GM23248 (cell line): Measurements from ENCODE around the gene PPP4C.

ENCODE experiments used
- EZH2 ChIP-seq: fragments of 200-600 bp; sonication (generic); IDR thresholded peaks from 2 replicates; pipeline ENCODE4 v1.6.1; 2018; ENCODE audit warnings: antibody characterized with exemption, mild to moderate bottlenecking; ENCODE audit not compliant: insufficient read depth, poor library complexity, severe bottlenecking
- EZH2phosphoT487 ChIP-seq: fragments of 200-600 bp; sonication (generic); IDR thresholded peaks from 2 replicates; pipeline ENCODE4 v1.6.1; 2018; ENCODE audit warnings: antibody characterized with exemption, moderate library complexity, mild to moderate bottlenecking, low read depth; ENCODE audit not compliant: insufficient read depth

- no peak for TF ChIP-seq EZH2
- no peak for TF ChIP-seq EZH2phosphoT487
Measured at GRCh38 chr16:30095166-30096078, 19.6 kb downstream of the PPP4C start.
